ENCODE results near the gene SSC4D. TPM values are rescaled to one million over a fixed set of nuclear protein-coding genes. Genes with fewer than 3 reads are reported as not detected.
"Not testable (repeated sequence)": the region's sequence is repeated elsewhere in the genome, so short reads cannot be mapped to it uniquely, and the experiment has no call there.

SSC4D gene
- total RNA-seq, 1 donor from 2014 or later: 1.6 TPM

DNA sequence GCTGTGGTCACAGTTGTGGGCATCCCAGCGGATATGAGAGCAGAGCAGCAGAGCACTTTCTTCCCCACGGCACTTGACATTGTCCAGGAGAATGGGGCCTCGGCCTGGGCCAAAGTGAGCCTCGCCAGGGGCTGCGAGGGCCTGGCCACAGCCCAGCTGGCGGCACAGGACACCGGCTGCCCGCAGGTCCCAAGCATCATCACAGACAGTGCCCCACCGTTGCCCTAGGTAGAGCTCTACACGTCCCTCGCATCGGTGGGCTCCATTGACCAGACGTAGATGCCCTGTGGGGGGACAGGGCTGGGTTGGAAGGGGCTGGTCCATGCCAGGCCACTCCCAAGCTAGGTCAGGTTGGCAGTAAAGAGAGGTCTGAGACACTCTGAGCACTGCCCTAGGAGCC, 19.4 kb downstream of the SSC4D start:
- FAIRE-seq: no peak

DNA sequence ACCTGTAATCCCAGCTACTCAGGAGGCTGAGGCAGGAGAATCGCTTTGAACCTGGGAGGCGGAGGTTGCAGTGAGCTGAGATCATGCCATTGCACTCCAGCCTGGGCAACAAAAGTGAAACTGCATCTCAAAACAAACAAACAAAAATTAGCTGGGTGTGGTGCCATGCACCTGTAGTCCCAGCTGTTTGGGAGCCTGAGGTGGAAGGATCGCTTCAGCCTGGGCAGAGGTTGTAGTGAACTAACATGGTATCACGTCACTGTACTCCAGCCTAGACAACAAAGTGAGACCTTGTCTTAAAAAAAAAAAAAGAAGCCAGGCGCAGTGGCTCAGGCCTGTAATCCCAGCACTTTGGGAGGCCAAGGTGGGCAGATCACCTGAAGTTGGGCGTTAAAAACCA, 21.7 kb downstream of the SSC4D start:
- not testable (repeated sequence) for FAIRE-seq

More for the DNA sequence above, 19.4 kb downstream of the SSC4D start:
- DNase-seq (ENCODE audit: low spot score in 2 of 2): no peak

DNA sequence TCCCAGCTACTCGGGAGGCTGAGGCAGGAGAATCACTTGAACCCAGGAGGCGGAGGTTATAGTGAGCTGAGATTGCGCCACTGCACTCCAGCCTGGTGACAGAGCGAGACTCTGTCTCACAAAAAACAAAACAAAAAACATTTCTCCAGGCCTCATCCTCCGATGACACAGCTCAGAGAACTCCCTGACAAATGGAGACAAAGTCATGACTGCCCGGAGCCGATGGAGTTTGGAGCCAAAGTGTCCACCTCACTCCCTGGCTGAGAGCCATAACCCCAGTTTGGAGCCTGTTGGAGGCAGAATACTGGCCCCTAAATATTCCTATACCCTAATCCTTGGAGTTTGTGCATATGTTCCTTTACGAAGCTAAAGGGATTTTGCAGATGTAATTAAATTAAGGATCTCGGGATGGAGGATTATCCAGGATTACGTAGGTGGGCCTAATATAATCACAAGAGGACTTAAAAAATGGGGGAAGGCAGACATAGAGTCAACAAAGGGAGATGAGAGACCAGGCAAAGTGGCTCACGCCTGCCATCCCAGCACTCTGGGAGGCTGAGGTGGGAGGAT, 22.7 kb downstream of the SSC4D start:
- no peak for FAIRE-seq

More for the DNA sequence above, 21.7 kb downstream of the SSC4D start:
- DNase-seq (ENCODE audit: low spot score in 2 of 2): not testable (repeated sequence)

DNA sequence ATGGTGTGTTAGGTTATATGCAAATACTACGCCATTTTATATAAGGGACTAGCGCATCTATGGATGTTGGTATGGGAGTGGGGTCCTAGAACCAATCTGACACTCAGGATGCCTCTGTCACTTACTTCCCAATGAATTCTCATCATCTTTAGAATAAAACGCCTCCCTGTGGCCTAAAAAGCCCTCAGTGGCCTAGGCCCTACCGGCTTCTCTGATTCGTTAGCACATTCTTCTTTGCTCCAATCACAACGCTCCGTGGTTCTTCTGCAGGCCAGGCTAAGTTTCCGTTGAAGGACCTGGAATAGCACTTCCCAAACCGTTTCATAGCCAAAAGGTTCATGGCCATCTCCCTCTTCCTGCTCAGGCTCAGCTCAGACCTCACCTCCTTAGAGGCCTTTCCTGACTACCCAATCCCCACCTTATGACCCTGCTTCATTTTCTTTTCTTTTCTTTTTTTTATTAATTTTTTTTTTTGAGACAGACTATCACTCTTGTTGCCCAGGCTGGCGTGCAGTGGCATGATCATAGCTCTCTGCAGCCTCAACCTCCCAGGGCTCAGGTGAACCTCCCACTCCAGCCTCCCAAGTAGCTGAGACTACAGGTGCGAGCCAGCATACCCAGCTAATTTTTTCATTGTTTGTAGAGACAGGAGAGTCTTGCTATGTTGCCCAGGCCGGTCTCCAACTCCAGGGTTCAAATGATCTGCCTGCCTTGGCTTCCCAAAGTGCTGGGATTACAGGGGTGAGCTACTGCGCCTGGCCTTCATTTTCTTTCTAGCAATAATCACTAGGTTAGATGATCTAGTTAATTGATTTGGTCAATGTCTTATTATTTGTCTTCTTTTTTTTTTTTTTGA, 26.2 kb downstream of the SSC4D start:
- no peak for FAIRE-seq
- DNase-seq (ENCODE audit: low spot score in 2 of 2): no peak

More for the DNA sequence above, 22.7 kb downstream of the SSC4D start:
- DNase-seq (ENCODE audit: low spot score in 2 of 2): no peak

GRCh38 chr7:76381814-76382213, 27.7 kb downstream of the SSC4D start:
- no peak for FAIRE-seq
- no peak for DNase-seq (ENCODE audit: low spot score in 2 of 2)

- DNase-seq (ENCODE audit: low spot score in 2 of 2): no peak
- FAIRE-seq: no peak
Observed at GRCh38 chr7:76380623-76380966, 28.9 kb downstream of the SSC4D start.

DNA sequence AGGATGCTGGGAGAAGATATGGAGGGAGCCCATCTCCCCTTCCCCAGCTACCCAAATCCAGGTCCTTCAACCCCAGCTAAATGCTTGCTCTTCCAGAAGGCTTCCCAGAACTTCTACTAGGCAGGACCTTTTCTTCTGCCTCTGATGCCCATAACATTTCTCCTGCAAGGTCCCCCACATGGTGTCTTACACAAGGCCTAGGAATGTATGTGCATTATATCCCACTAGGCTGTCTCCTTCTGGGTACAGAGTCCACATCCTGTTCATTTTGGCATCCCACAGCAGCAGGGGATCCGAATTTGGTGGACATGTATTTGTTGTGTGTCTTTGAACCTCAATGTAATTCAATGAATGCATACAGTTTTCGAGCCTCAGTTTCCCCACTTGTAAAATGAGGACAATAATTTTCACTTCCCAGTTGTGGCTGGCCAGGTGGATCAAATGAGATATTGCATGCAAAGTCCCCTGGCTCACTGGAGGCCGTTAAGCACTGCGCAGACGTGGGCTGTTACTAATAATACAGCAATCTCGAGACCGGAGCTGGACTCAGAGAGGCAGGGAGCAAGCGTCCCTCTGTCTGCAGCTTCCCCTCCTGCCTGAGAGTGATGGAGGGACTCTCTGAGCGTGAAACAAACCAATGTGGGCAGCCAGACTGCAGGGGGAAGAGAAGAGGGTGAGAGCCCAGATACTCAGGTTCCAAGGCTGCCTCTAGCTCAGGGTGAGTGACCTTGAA, 32.1 kb downstream of the SSC4D start:
- FAIRE-seq (no peak), DNase-seq (ENCODE audit: low spot score in 2 of 2) (no peak)

GRCh38 chr7:76375251-76375650, 34.2 kb downstream of the SSC4D start:
- DNase-seq (ENCODE audit: low spot score in 2 of 2) (no peak), FAIRE-seq (no peak)

DNA sequence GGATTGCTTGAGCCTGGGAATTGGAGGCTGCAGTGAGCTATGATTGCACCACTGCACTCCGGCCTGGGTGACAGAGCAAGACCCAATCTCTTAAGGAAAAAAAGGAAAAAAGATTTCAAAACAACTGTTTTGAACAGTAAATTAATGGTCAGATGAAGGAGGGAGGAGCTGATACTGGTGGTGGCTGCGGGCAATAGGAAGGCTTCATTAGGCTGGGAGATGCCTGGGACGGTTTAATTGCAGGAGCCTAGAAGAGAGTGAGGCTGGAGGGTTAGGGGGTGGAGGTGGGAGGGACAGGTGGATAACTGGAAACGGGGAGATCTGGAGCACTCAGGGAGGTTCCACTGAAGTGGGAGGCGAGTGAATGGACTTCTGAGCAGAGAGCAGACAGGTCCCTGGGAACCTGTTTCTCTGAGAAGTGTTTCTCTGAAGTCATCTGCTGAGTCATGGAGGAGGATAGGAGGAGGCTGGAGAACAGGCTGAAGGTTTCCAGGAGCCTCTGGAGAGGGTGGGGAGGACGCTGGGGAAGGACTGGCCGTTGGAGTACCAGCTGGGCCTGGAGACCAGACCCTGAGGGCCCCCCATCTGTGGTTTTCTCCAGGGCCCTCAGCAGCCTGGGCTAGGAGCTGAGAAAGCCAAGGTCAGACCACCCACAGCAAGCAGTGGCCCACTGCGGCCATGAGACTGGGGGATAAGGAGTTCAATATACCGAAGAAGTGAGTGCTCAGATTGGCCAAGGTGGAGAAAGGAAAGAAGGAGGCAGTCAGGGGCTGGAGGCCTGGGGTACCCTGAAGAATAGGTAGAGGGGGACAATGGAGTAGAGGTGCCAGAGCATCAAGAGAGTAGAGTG, 36.3 kb downstream of the SSC4D start:
- peak in 1 of 2 donors; percentile 39 for DNase-seq (ENCODE audit: low spot score in 2 of 2)
- FAIRE-seq: no peak

DNA sequence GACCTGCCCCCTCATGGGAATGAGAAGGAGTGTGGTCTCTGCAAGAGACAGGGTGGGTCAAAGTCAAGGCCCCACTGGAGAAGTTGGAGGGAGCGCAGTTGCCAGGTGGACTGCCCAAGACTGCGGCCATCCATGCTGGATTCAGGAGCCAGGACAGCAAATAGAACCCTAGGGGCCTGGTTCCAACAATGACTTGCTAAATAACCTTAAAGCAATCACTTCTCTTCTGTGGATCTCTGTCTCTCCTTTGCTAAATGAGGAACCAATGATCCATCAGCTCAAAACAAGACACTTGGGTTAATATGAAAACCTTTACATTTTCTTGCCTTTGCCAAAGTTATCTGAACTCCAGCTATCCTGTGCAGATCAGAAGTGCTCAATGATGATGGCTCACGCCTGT, 38.1 kb downstream of the SSC4D start:
- FAIRE-seq: no peak

DNA sequence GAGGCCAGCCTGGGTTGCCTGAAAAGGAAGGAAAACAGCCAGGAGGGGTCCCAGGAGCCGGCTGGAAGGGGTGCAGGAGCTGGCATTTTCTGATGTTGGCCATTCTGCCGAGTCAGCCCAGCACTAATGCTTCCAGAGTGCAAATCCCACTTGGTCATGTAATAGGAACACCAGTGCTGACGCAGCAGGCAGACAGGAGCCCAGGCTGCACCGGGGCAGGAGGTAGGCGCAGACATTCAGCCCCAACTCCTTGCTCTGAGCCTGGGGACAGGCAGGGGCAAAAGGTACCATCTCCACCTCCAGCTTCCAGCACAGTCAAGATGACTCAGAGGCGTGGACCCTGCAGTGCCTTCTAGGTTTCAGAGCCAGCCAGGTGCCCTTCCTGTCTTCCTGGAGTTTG, 40.5 kb downstream of the SSC4D start:
- DNase-seq (ENCODE audit: low spot score in 2 of 2): no peak
- no peak for FAIRE-seq

More for the DNA sequence above, 38.1 kb downstream of the SSC4D start:
- no peak for DNase-seq (ENCODE audit: low spot score in 2 of 2)

DNA sequence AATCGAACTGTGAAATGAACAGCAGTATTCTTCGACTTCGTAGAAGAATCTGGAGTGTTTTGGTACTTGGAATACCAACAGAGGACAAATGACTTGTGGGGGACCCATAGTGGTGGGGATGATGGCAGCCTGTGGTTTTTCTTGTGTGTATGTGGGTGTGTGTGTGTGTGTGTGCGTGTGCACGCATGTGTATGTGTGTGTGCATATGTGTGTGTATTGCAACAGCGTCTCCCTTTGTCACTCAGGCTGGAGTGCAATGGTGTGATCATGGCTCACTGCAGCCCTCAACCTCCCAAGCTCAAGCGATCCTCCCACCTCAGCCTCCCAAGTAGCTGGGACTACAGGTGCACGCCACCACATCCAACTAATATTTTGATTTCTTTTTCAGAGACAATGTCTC, 41.3 kb downstream of the SSC4D start:
- FAIRE-seq: no peak

DNA sequence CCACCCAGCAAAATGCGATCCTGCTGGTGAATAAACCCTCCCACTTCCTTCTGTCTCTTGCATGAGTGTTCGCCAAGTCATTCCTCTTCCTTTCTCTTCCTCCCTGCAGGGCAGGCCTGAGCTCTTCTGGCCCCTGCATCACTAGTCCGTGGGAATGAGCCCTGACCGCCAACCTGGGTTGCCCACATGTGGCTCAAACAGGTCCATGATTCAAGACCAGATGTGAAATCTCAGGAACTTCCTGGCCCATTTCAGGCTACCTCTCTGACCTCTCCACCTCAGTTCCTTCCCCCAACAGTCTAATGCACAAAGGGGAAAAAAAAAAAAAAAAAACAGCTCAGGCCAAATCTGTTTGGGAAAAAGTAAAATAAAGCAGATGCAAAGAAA, 45.3 kb downstream of the SSC4D start:
- FAIRE-seq (no peak), DNase-seq (ENCODE audit: low spot score in 2 of 2) (no peak)

More for the DNA sequence above, 41.3 kb downstream of the SSC4D start:
- DNase-seq (ENCODE audit: low spot score in 2 of 2): no peak

DNA sequence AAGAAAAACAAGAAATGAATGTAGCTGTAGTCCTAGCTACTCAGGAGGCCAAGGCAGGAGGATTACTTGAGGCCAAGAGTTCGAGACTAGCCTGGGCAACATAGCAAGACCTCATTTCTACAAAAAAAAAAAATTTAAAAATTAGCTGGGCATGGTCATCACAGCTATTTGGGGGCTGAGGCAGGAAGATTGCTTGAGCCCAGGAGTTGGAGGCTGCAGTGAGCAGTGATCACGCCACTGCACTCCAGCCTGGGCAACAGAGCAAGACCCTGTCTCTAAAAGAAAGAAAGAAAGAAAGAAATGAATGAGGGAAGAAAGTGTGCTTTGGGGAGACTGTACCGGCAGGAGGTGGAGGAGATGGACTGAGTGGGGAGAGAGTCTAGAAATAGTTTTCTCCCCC, 45.7 kb downstream of the SSC4D start:
- FAIRE-seq; DNase-seq (ENCODE audit: low spot score in 2 of 2): not testable (repeated sequence)

GRCh38 chr7:76359978-76360638, 49.4 kb downstream of the SSC4D start:
- DNase-seq (ENCODE audit: low spot score in 2 of 2) (no peak), FAIRE-seq (no peak)

DNA sequence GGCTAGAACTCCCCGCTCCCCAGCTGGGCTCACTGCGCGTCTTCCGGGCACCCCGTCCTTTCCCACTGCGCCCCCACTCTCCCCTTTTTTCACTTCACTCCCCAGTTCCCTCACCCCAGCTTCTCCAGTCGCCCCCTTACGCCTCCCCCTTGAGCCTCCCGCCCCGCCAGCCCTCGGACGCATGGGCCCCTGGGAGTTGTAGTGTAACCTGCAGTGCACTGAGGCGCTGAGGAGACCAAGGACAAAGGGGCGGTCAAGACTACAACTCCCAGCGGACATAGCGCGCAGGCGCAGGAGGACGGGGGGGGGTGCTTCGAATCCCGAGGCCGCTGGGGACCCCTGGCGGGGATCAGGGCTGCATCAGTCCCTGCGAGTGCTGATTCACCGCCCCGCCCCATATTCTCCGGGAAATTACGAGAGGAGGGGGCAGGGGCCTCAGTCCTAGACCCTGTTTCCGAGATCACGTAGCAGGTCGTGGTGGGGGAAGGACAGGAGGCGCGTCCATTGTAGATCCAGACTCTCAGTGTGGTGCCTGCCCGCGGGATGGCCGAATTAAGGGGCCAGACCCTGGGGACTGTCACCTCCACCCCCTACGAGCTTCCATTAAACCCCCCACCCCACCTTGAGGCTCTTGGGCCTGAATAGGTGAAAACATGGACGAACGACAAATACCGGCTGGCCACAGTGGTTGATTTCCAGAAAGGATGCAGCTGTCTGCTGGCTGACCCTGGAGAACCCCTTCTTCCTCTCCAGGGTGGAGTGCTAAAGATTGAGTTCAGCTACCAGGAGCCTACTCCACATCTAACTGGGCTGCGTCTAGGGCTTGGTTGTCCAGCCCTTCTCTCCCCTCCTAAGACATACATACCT, 50.2 kb downstream of the SSC4D start:
- DNase-seq (ENCODE audit: low spot score in 2 of 2): peak; percentile 87 to 90
- no peak for FAIRE-seq

GRCh38 chr7:76358481-76359110, 50.9 kb downstream of the SSC4D start, which contains the start of gene YWHAG:
Gene YWHAG, minus strand, starts transcription at chr7:76358991. Its CDS starts 183 bp downstream, at chr7:76358808.
- FAIRE-seq (no peak), DNase-seq (ENCODE audit: low spot score in 2 of 2) (peak; percentile 84 to 92)

DNA sequence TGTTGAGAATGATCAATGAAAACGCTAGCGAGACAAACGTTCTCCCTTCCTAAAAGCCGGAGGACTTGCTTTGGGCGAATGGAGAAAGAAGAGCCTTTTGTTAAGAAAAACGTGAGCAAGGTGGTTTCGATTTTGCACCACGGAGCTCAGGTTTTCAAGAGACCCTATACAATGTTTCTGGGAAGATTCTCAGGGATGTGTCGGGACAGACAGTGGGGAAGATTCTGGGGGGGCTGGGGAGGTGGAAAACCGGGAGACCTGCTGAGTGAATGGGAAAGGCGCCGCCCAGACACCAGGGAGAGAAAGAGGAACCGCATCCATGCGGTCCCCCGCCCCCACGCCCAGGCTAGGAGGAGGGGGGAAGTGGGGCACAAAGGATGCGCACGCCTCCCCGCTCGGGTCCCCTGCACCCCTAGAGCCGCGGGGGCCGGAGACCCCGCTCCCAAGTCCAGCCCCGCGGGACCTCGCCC, 51.5 kb downstream of the SSC4D start:
- FAIRE-seq (no peak), DNase-seq (ENCODE audit: low spot score in 2 of 2) (peak in 1 of 2 donors; percentile 48)
